T-helper 1 cell treated with Interleukin-12 subunit alpha and Interleukin-12 subunit beta and Interleukin-4 antibody, amounts not matched to agents 30 μg/mL and 1 μg/mL, for 36 hours (primary cell): ENCODE results near the gene SLC10A3.

Source experiments
- H3K27ac Mint-ChIP-seq: one replicate; pipeline ENCODE4 v1.8.0; 2021; ENCODE audit warnings: mild to moderate bottlenecking, mixed read lengths
- H3K27me3 Mint-ChIP-seq: one replicate; pipeline ENCODE4 v1.8.0; 2021; ENCODE audit warnings: low read depth, mixed read lengths
- H3K36me3 Mint-ChIP-seq: one replicate; pipeline ENCODE4 v1.8.0; 2021; ENCODE audit warnings: low read depth, mixed read lengths
- H3K4me1 Mint-ChIP-seq: one replicate; pipeline ENCODE4 v1.8.0; 2021; ENCODE audit warnings: low read depth, mixed read lengths
- H3K4me3 Mint-ChIP-seq: one replicate; pipeline ENCODE4 v1.8.0; 2021; ENCODE audit warnings: mild to moderate bottlenecking, moderate library complexity, mixed read lengths
- H3K9me3 Mint-ChIP-seq: one replicate; pipeline ENCODE4 v1.8.0; 2021; ENCODE audit warnings: mixed read lengths

Gene SLC10A3

DNA sequence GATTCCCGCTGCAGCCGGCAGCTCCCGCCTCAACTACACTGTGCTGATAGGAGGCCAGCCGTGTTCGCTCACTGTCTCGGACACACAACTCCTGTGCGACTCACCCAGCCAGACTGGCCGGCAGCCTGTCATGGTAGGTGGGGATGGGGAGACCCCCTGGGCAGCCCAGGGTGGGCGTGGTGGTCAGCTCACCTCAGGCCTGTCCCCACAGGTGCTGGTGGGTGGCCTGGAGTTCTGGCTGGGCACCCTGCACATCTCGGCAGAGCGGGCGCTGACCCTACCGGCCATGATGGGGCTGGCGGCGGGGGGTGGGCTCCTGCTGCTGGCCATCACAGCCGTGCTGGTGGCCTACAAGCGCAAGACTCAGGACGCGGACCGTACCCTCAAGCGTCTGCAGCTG, 22.9 kb downstream of the SLC10A3 start:
- no peak overlapping the region for H3K27ac Mint-ChIP-seq
- H3K4me3 Mint-ChIP-seq: no peak overlapping the region
- H3K27me3 Mint-ChIP-seq: no peaks in the 10 kb centered on the region
- H3K36me3 Mint-ChIP-seq: peaks cover 2% of the 10 kb centered on the region
- no peaks in the 10 kb centered on the region for H3K4me1 Mint-ChIP-seq
- H3K9me3 Mint-ChIP-seq: no peaks in the 10 kb centered on the region

DNA sequence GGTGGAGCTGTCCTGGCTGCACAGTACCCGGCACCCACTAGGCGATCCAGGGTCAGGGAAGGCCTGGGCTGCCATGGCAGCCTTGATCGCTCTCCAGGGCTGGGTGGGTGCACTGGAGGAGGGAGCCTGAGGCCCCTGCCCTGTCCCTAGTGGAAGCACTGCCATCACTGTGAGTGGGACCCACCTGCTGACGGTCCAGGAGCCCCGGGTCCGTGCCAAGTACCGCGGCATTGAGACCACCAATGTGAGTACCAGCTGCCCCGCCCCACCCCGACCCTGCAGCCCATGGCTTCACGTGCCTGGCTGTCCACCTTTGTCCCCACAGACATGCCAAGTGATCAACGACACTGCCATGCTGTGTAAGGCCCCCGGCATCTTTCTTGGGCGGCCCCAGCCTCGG, 23.5 kb downstream of the SLC10A3 start:
- no peaks in the 10 kb centered on the region for H3K27me3 Mint-ChIP-seq
- peaks cover 2% of the 10 kb centered on the region for H3K36me3 Mint-ChIP-seq
- no peak overlapping the region for H3K4me3 Mint-ChIP-seq
- no peaks in the 10 kb centered on the region for H3K4me1 Mint-ChIP-seq
- no peaks in the 10 kb centered on the region for H3K9me3 Mint-ChIP-seq
- no peak overlapping the region for H3K27ac Mint-ChIP-seq

DNA sequence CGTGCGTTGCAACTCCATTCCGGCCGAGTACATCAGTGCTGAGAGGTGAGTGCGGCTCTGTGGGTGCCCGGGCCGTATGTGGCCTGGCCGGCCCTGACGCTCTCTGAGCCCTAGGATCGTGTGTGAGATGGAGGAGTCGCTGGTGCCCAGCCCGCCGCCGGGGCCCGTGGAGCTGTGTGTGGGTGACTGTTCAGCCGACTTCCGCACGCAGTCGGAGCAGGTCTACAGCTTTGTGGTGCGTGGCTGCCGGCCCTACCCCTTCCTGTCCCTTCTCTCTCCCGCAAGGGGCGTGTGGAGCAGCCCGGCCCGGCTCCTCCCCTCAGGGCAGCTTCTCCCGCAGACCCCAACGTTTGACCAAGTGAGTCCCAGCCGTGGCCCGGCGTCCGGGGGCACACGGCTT, 24.4 kb downstream of the SLC10A3 start:
- no peaks in the 10 kb centered on the region for H3K27me3 Mint-ChIP-seq
- H3K9me3 Mint-ChIP-seq: no peaks in the 10 kb centered on the region
- H3K4me1 Mint-ChIP-seq: no peaks in the 10 kb centered on the region
- peaks cover 3% of the 10 kb centered on the region for H3K36me3 Mint-ChIP-seq
- H3K27ac Mint-ChIP-seq: no peak overlapping the region
- no peak overlapping the region for H3K4me3 Mint-ChIP-seq

- Mint-ChIP-seq H3K4me3 (no peak overlapping the region), H3K27me3 (no peaks in the 10 kb centered on the region), H3K9me3 (no peaks in the 10 kb centered on the region), H3K36me3 (peaks cover 4% of the 10 kb centered on the region), H3K4me1 (no peaks in the 10 kb centered on the region), H3K27ac (no peak overlapping the region)
These were observed 24.8 kb downstream of the SLC10A3 start for GRCh38 chrX:154465601-154466000.

DNA sequence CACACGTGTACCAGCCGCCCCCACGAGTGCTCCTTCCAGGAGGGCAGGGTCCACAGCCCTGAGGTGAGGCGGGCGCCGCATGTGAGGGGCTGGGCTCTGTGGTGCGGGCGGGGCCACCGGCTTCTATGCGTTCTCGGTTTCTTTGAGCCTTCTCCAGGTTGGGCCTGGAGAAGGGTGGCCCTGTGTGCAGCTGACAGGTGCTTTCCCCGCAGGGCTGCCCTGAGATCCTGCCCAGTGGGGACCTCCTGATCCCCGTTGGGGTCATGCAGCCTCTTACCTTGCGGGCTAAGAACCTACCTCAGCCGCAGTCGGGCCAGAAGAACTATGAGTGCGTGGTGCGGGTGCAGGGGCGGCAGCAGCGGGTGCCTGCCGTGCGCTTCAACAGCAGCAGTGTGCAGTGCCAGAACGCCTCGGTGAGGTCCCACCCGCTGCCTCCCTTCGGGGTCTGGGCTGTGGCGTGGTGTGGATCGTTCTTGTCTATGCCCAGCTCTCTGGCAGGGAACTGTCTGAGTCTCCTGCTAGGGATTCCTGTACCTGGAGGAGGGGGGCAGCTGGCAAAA, 25.5 kb downstream of the SLC10A3 start:
- Mint-ChIP-seq H3K9me3 (no peaks in the 10 kb centered on the region), H3K4me3 (no peak overlapping the region), H3K27ac (no peak overlapping the region)

DNA sequence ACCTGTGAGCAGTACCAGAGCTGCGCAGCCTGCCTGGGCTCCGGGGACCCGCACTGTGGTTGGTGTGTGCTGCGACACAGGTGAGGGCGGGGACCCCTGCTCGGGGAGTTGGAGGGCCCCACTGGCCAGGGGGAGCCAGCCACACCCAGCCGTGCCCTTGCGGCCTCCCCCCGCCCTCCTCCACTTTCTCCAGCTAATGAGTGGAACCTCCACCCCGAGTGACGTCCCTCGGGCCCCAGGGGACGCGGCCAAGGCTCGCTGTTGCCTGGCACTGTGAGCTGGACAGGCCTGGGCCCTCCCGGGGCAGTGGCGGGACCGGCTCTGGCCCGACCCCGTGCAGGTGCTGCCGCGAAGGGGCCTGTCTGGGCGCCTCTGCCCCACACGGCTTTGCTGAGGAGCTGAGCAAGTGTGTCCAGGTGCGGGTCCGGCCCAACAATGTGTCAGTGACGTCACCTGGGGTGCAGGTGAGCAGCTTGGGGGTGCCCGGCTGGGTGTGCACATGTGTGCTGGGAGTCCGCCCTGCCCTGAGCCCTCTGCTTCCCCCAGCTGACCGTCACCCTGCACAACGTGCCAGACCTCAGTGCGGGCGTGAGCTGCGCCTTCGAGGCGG, 26.7 kb downstream of the SLC10A3 start:
- Mint-ChIP-seq H3K36me3 (peaks cover 4% of the 10 kb centered on the region), H3K9me3 (no peaks in the 10 kb centered on the region), H3K27me3 (no peaks in the 10 kb centered on the region), H3K4me3 (no peak overlapping the region), H3K4me1 (peaks cover 3% of the 10 kb centered on the region), H3K27ac (no peak overlapping the region)

More for the DNA sequence above, 25.5 kb downstream of the SLC10A3 start:
- Mint-ChIP-seq H3K4me1 (no peaks in the 10 kb centered on the region), H3K27me3 (no peaks in the 10 kb centered on the region), H3K36me3 (peaks cover 4% of the 10 kb centered on the region)

- Mint-ChIP-seq H3K27me3 (no peaks in the 10 kb centered on the region), H3K36me3 (peaks cover 4% of the 10 kb centered on the region), H3K4me3 (no peak overlapping the region), H3K9me3 (no peaks in the 10 kb centered on the region), H3K4me1 (peaks cover 5% of the 10 kb centered on the region), H3K27ac (no peak overlapping the region)
These were observed 28.0 kb downstream of the SLC10A3 start for GRCh38 chrX:154462396-154462795.

DNA sequence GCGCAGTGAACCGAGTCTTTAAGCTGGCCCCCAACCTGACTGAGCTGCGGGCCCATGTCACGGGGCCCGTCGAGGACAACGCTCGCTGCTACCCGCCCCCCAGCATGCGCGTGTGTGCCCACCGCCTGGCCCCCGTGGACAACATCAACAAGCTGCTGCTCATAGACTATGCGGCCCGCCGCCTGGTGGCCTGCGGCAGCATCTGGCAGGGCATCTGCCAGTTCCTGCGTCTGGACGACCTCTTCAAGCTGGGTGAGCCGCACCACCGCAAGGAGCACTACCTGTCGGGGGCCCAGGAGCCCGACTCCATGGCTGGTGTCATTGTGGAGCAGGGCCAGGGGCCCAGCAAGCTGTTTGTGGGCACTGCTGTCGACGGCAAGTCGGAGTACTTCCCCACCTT, 30.1 kb downstream of the SLC10A3 start:
- Mint-ChIP-seq H3K27me3 (no peaks in the 10 kb centered on the region), H3K4me3 (peak overlapping the region; percentile 21), H3K36me3 (peaks cover 4% of the 10 kb centered on the region), H3K9me3 (no peaks in the 10 kb centered on the region), H3K4me1 (peaks cover 7% of the 10 kb centered on the region), H3K27ac (no peak overlapping the region)

- Mint-ChIP-seq H3K27me3 (no peaks in the 10 kb centered on the region), H3K4me3 (no peak overlapping the region), H3K4me1 (peaks cover 7% of the 10 kb centered on the region), H3K27ac (no peak overlapping the region), H3K36me3 (peaks cover 4% of the 10 kb centered on the region), H3K9me3 (no peaks in the 10 kb centered on the region)
These were observed 30.6 kb downstream of the SLC10A3 start for GRCh38 chrX:154459832-154460231.

GRCh38 chrX:154458954-154459778, 31.3 kb downstream of the SLC10A3 start:
- Mint-ChIP-seq H3K27me3 (no peaks in the 10 kb centered on the region), H3K27ac (peak overlapping the region; percentile 68), H3K9me3 (no peaks in the 10 kb centered on the region), H3K4me1 (peaks cover 7% of the 10 kb centered on the region), H3K4me3 (peak overlapping the region; percentile 85), H3K36me3 (peaks cover 4% of the 10 kb centered on the region)

- H3K4me3 Mint-ChIP-seq: peak within 1 kb of the TSS; percentile 98
- H3K27ac Mint-ChIP-seq: peak within 1 kb of the TSS; percentile 97
- no peaks in the 10 kb centered on the region for H3K9me3 Mint-ChIP-seq
- H3K27me3 Mint-ChIP-seq: no peaks in the 10 kb centered on the region
- H3K4me1 Mint-ChIP-seq: peaks cover 7% of the 10 kb centered on the region
- peaks cover 4% of the 10 kb centered on the region for H3K36me3 Mint-ChIP-seq
These were observed 32.1 kb downstream of the SLC10A3 start, which contains the start of gene PLXNA3 for GRCh38 chrX:154458116-154458953. Gene PLXNA3 (plus strand): TSS chrX:154458281. CDS start chrX:154460184, 1,903 bp downstream.

GRCh38 chrX:154457491-154458115, 32.8 kb downstream of the SLC10A3 start:
- Mint-ChIP-seq H3K27ac (peak overlapping the region; percentile 97), H3K4me1 (peaks cover 7% of the 10 kb centered on the region), H3K4me3 (peak overlapping the region; percentile 98), H3K9me3 (no peaks in the 10 kb centered on the region), H3K36me3 (peaks cover 7% of the 10 kb centered on the region), H3K27me3 (no peaks in the 10 kb centered on the region)

GRCh38 chrX:154452823-154453222, 37.6 kb downstream of the SLC10A3 start:
- H3K27me3 Mint-ChIP-seq: no peaks in the 10 kb centered on the region
- peaks cover 9% of the 10 kb centered on the region for H3K36me3 Mint-ChIP-seq
- H3K27ac Mint-ChIP-seq: no peak overlapping the region
- no peaks in the 10 kb centered on the region for H3K9me3 Mint-ChIP-seq
- peaks cover 5% of the 10 kb centered on the region for H3K4me1 Mint-ChIP-seq
- no peak overlapping the region for H3K4me3 Mint-ChIP-seq

GRCh38 chrX:154450312-154450711, 40.1 kb downstream of the SLC10A3 start:
- H3K4me1 Mint-ChIP-seq: peaks cover 11% of the 10 kb centered on the region
- H3K36me3 Mint-ChIP-seq: peaks cover 13% of the 10 kb centered on the region
- no peak overlapping the region for H3K4me3 Mint-ChIP-seq
- no peaks in the 10 kb centered on the region for H3K9me3 Mint-ChIP-seq
- no peaks in the 10 kb centered on the region for H3K27me3 Mint-ChIP-seq
- H3K27ac Mint-ChIP-seq: no peak overlapping the region
